Suprapubic skin (tissue), 4 donors: ENCODE data around the gene TRPV2.
"Not testable (repeated sequence)": the region's sequence is repeated elsewhere in the genome, so short reads cannot be mapped to it uniquely, and the experiment has no call there.

ENCODE experiments used
- EP300 ChIP-seq: sonication (generic); formaldehyde crosslinking; IDR thresholded peaks from one replicate; pipeline ENCODE4 v1.6.1; 2017; ENCODE audit warnings: antibody characterized with exemption
- POLR2AphosphoS5 ChIP-seq, 3 donors: sonication (generic); formaldehyde crosslinking; IDR thresholded peaks; one replicate each; pipeline ENCODE4 v1.6.1; 2017; ENCODE audit warnings: antibody characterized with exemption in 3 of 3
- TF ChIP-seq, protein P1 (sequence below), 2 donors: fragments of 200-600 bp in 1 of 2; fragments of 450-650 bp in 1 of 2; sonication (generic) in 1 of 2; IDR thresholded peaks; one replicate each; pipeline ENCODE4 v1.5.1; 2016 to 2019; ENCODE audit warnings: antibody characterized with exemption in 2 of 2, mild to moderate bottlenecking in 1 of 2, moderate library complexity in 1 of 2

DNA sequence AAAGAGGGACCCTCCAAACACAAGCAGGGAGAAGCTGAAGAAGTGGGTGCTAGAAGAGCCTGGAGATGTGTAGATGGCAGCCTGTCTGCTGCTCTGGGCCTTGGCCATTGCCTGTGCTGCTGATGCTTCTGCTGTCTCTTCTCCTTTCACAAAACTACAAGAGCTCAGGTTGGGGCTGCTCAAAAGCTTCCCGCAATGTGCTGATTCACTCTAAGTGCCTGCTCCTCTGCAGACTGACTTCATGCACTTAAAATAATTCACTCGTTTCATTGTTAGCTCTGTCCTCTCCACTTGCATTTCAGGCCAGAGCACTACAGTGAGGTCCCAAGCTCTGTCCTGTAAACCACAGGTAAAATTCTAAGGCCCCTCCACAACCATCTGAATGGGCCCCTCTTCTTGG is 18.7 kb upstream of the TRPV2 start:
- TF ChIP-seq, protein P1, sequence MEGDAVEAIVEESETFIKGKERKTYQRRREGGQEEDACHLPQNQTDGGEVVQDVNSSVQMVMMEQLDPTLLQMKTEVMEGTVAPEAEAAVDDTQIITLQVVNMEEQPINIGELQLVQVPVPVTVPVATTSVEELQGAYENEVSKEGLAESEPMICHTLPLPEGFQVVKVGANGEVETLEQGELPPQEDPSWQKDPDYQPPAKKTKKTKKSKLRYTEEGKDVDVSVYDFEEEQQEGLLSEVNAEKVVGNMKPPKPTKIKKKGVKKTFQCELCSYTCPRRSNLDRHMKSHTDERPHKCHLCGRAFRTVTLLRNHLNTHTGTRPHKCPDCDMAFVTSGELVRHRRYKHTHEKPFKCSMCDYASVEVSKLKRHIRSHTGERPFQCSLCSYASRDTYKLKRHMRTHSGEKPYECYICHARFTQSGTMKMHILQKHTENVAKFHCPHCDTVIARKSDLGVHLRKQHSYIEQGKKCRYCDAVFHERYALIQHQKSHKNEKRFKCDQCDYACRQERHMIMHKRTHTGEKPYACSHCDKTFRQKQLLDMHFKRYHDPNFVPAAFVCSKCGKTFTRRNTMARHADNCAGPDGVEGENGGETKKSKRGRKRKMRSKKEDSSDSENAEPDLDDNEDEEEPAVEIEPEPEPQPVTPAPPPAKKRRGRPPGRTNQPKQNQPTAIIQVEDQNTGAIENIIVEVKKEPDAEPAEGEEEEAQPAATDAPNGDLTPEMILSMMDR (IDR thresholded peaks at IDR 0.05), result not testable (repeated sequence)
- not testable (repeated sequence) for TF ChIP-seq POLR2AphosphoS5 (IDR thresholded peaks at IDR 0.05); EP300
